Inferior parietal cortex (tissue), 1 donor: Measurements from ENCODE around the gene SPOCK2.

Source experiments
- DNase-seq: peaks from one replicate; pipeline ENCODE4 v3.0.0-alpha.2; 2016; ENCODE audit errors: extremely low spot score

The SPOCK2 gene

GRCh38 chr10:72089618-72090017 is 1.3 kb upstream of the SPOCK2 start:
- DNase-seq, result no peak

- no peak for DNase-seq
These were observed 681 bp upstream of the SPOCK2 start for GRCh38 chr10:72088889-72089575.

GRCh38 chr10:72087392-72087968 is 871 bp downstream of the SPOCK2 start:
- no peak for DNase-seq

GRCh38 chr10:72086466-72087391 is 1.6 kb downstream of the SPOCK2 start:
- no peak for DNase-seq

- DNase-seq, result no peak
These were observed 2.4 kb downstream of the SPOCK2 start for GRCh38 chr10:72085864-72086465.

- no peak for DNase-seq
These were observed 3.2 kb downstream of the SPOCK2 start for GRCh38 chr10:72085166-72085565.

- no peak for DNase-seq
These were observed 4.4 kb downstream of the SPOCK2 start for GRCh38 chr10:72083790-72084459.

GRCh38 chr10:72082856-72083789 is 5.2 kb downstream of the SPOCK2 start:
- no peak for DNase-seq

GRCh38 chr10:72081772-72082590 is 6.4 kb downstream of the SPOCK2 start:
- DNase-seq, result no peak

- no peak for DNase-seq
These were observed 7.1 kb downstream of the SPOCK2 start for GRCh38 chr10:72081210-72081609.

- DNase-seq, result no peak
These were observed 8.0 kb downstream of the SPOCK2 start for GRCh38 chr10:72080042-72080975.

GRCh38 chr10:72079356-72079755 is 9.0 kb downstream of the SPOCK2 start:
- peak; percentile 51 for DNase-seq

GRCh38 chr10:72077275-72077990 is 10.9 kb downstream of the SPOCK2 start:
- no peak for DNase-seq

- no peak for DNase-seq
These were observed 11.6 kb downstream of the SPOCK2 start for GRCh38 chr10:72076756-72077155.

GRCh38 chr10:72075376-72076115 is 12.8 kb downstream of the SPOCK2 start:
- DNase-seq, result no peak

- no peak for DNase-seq
These were observed 13.6 kb downstream of the SPOCK2 start for GRCh38 chr10:72074574-72075375.
